Stimulated activated CD8-positive, alpha-beta memory T cell treated with anti-CD3 and anti-CD28 coated beads, Interleukin-12 subunit alpha, Interleukin-12 subunit beta, amount 100 ng/mL, for 24 hours (primary cell): ENCODE measurements around the gene COL6A2.
"Not testable (repeated sequence)": the region's sequence is repeated elsewhere in the genome, so short reads cannot be mapped to it uniquely, and the experiment has no call there.

Source experiments
- DNase-seq: peaks from one replicate; pipeline ENCODE4 v3.0.0-alpha.2; 2020; ENCODE audit errors: extremely low read depth

The COL6A2 gene

DNA sequence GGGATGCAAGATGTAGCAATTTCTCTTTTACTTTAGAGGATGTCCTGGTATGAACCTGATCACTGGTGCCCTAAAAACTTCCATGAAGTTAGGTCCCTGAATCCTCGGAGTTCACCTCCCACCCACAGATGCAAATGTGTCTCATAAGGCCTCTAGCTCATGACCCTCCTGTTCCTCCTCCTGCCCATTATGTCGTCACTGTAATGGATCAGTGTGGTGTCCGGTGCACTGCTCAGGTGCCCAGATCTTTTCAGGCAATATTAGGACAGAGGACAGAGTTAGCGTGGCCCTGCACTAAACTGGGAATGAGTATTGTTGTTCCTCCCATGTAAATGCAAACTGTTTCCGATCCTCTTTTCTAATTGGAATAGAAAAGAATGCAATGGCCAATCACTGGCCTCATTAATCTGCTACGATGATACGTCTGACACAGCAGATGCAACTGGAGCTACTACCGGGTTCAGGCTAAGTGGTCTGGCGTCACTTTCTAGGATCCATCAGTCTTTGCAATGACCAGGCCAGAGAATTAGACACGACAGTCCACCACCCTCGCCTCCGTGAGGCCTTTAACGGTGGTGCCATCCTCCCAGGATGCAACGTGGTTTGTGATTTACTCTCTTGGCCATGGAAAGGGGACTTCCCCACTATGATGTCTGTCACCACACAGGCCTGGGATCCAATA is 3.4 kb upstream of the COL6A2 start:
- no peak for DNase-seq

- no peak for DNase-seq
Observed at GRCh38 chr21:46095083-46095719, 2.7 kb upstream of the COL6A2 start.

DNA sequence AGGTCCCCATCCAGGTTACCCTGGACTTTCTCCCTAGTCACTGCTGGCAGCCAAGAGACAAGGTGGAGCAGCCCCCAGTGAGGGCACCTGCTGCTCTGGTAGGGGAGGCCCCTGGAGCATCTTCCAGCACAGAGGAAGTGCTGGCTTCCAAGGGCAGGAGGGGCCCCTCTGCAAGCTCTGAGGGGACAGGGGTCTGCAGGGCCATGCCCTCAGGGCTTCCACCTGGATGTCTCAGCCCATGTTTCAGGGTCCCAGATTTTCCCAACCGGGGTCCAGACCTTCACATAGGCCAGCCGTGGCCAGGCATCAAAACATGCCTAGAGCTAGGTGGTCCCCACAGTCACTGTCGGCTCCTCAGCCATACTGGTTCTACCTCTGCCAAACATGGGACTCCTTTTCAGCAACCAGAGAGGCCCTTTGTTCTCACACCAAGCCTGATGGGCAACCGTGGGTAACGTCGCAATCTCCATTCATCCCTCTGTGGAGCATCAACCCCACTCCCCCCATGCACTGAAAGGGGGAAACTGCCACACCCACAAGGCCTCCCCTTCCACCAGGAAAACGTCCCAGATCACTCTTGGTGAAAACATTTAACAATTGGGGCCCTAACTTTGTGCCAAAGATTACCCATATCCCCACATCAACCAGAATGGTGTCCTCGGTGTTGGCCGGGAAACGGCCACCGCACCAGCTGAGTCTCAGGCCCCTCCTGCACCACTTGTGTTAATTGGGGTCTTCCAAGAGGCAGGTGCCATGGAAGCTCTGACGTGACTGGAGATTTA is 1.9 kb upstream of the COL6A2 start:
- DNase-seq = no peak

GRCh38 chr21:46096596-46097335 is 1.1 kb upstream of the COL6A2 start:
- no peak for DNase-seq

GRCh38 chr21:46098303-46099141 is 610 bp downstream of the COL6A2 start:
- no peak for DNase-seq

DNA sequence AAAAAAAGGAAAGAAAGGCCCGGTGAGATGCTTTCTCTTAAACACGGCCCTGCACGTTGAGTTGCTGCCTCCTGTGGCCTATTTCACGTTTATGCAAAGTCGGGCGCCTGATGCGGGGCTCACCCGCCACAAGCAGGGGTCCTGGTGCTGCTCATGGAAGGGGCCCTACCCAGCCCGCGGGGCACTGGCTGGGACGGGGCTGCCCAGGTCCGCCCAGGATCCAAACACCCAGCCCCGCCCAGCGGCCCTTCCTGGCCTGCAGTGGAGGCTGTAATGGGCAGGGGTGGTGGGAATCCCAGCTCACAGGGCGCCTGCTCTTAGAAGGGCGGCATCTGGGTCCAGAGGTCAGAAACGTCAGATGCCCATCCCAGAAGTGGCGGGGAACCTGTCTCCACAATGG is 1.6 kb downstream of the COL6A2 start:
- DNase-seq = no peak

- no peak for DNase-seq
Observed at GRCh38 chr21:46100020-46100419, 2.1 kb downstream of the COL6A2 start.

DNA sequence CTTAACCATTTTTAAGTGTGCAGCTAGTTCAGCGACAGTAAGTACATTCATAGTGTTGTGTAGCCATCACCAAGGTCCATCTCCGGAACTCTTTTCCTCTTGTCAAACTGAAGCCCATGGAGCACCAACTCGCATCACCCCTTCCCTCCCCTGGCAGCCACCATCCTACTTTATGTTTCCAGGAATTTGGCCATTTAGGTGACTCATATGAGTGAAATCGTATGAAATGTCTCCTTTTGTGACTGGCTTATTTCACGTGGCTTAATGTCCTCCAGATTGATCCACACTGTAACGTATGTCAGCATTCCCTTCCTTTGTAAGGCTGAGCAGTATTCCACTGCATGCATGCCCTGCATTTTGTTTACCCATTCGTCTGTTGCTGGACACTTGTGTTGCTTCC is 2.5 kb downstream of the COL6A2 start:
- no peak for DNase-seq

DNA sequence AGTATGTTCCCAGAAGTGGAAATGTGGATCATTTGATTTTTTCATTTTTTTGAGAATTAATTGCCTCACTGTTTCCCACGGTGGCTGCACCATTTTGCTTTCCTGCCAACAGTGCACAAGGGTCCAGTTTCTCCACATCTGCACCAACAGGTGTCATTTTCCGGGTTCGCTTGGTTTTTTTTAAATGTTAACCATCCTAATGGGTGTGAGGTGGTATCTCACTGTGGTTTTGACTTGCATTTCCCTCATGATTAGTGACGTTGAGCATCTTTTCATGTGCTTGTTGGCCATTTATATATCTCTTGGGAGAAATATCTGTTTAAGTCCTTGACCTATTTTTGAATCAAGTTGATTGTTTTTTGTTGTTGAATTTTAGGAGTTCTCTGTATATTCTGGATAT is 3.0 kb downstream of the COL6A2 start:
- DNase-seq = no peak

DNA sequence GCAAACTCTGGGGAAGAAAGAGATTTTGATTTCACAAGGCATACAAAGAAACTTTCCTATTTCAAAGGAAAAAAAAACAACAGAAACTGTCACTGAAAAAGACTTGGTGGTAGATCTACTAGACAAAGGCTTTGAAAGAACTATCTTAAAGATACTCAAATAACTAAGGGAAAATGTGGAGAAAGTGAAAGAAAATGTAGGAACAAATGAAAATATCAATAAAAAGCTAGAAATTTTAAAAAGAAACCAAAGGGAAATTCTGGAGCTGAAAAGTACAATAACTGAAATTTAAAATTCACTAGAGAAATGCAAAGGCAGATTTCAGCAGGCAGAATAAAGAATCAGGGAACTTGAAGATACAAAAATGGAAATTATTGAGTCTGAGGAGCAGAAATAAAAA is 6.2 kb downstream of the COL6A2 start:
- no peak for DNase-seq

DNA sequence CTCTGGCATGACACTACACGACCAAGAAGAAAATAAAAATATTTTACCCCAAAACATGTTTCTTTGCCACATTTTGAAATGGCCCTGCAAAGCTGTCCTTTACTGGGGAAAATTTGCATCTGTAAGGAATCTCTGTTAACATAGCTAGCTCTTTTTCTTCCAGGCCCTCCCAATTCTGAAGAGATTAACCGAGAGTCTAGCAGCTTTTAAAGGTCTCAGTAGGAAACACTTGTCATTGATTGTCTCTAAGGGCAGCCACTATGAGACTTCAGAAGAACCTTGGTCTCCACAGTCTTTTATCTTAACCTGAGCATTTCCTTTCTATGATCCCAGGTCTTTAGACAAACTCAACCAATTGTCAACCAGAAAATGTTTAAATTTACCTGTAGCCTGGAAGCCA is 9.5 kb downstream of the COL6A2 start:
- not testable (repeated sequence) for DNase-seq

DNA sequence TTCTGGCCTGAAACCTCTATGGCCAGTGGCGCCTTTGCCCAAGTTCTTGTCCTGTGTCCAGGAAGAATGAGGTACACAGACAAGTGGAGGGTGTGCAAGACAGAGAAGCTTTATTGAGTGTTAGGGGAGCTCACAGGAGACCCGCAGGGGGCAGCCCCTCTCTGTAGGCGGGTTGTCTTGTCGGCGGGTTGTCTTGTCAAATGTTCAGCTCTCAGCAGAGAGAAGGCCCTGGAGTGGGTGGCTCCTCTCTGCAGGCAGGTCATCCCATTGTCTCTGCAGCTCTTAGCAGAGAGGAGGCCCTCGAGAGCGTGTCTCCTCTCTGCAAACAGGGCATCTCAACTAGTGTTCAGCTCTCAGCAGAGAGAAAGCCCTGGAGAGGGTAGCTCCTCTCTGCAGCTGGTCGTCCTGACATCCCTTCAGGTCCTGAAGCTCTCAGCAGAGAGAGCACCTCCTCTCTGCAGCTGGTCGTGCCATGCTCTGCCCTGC is 11.0 kb downstream of the COL6A2 start:
- no peak for DNase-seq

GRCh38 chr21:46109313-46110221 is 11.7 kb downstream of the COL6A2 start:
- no peak for DNase-seq

- DNase-seq = no peak
Observed at GRCh38 chr21:46110499-46111192, 12.7 kb downstream of the COL6A2 start.

GRCh38 chr21:46111193-46111571 is 13.3 kb downstream of the COL6A2 start:
- no peak for DNase-seq

- no peak for DNase-seq
Observed at GRCh38 chr21:46111857-46112724, 14.2 kb downstream of the COL6A2 start.

DNA sequence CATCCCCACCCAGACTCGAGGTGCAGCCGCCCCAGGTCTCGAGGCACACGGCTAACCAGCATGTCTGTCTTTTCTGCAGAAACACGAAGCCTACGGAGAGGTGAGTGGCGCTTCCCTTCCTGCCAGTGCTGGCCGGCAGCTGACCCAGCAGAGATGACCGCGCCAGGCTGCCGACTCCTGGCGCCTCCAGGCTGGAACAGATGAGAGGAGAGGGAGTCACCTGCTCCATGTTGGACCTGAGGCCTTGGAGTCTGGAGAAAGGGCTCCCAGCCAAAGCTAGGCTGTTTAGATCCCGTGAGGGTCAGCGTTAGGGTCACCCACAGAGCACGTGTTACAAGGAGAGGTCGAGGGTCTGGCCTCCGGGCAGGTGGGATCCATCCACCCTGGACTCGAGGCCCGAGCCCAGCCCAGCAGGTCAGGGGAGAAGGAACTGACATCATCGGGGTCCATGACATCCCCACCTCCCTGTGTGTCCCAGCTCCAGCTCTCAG is 14.9 kb downstream of the COL6A2 start:
- DNase-seq = no peak

GRCh38 chr21:46113497-46114176 is 15.7 kb downstream of the COL6A2 start:
- DNase-seq = no peak
